OCI-LY7 (cell line): ENCODE measurements around the gene ZMYND11.

ENCODE experiments used
- CTCF ChIP-seq: fragments of 200-600 bp; sonication (generic); conservative IDR thresholded peaks from 2 replicates; pipeline ENCODE4 v1.5.1; 2014; ENCODE audit warnings: mild to moderate bottlenecking, antibody characterized with exemption, low read length, moderate library complexity, mixed read lengths
- EZH2phosphoT487 ChIP-seq: fragments of 200-600 bp; sonication (generic); IDR thresholded peaks from 2 replicates; pipeline ENCODE4 v1.6.1; 2018; ENCODE audit warnings: low read depth, borderline replicate concordance, mild to moderate bottlenecking, mixed run types, antibody characterized with exemption, low read length, moderate library complexity, mixed read lengths

- no peak for TF ChIP-seq CTCF
- no peak for TF ChIP-seq EZH2phosphoT487
Measured at GRCh38 chr10:234708-235406, 99.6 kb downstream of the ZMYND11 start.
